22Rv1 (cell line): ENCODE data around the gene TRNAU1AP.
"Not testable (repeated sequence)": the region's sequence is repeated elsewhere in the genome, so short reads cannot be mapped to it uniquely, and the experiment has no call there.

ENCODE experiments used
- H3K27ac ChIP-seq: fragments of 450-650 bp; 2 replicates; pipeline ENCODE4 v1.5.1; 2017
- CTCF ChIP-seq: fragments of 450-650 bp; IDR thresholded peaks from 2 replicates; pipeline ENCODE4 v1.5.1; 2017; ENCODE audit warnings: mild to moderate bottlenecking
- ZFX ChIP-seq: fragments of 450-650 bp; IDR thresholded peaks from 2 replicates; pipeline ENCODE4 v1.6.1; 2017; ENCODE audit warnings: antibody characterized with exemption, borderline replicate concordance

Gene TRNAU1AP

GRCh38 chr1:28518000-28518744 lies 34.7 kb upstream of the TRNAU1AP start:
- peak overlapping the region; percentile 95 for H3K27ac ChIP-seq
- TF ChIP-seq CTCF (peak; percentile 96), ZFX (no peak)

GRCh38 chr1:28518745-28519341 lies 34.0 kb upstream of the TRNAU1AP start:
- H3K27ac ChIP-seq, result peak overlapping the region; percentile 95

GRCh38 chr1:28519946-28520725 lies 32.7 kb upstream of the TRNAU1AP start:
- TF ChIP-seq ZFX (no peak), CTCF (no peak)
- peak overlapping the region; percentile 95; the same call in 1 of the 2 replicates for H3K27ac ChIP-seq

More at GRCh38 chr1:28518745-28519341, 34.0 kb upstream of the TRNAU1AP start:
- TF ChIP-seq CTCF, result no peak
- no peak for TF ChIP-seq ZFX

- not testable (repeated sequence) for H3K27ac ChIP-seq
Measured at GRCh38 chr1:28520796-28521195, 32.1 kb upstream of the TRNAU1AP start.

GRCh38 chr1:28521502-28522164 lies 31.3 kb upstream of the TRNAU1AP start:
- TF ChIP-seq CTCF, result no peak
- no peak for TF ChIP-seq ZFX
- H3K27ac ChIP-seq, result no peak overlapping the region

GRCh38 chr1:28522537-28522936 lies 30.3 kb upstream of the TRNAU1AP start:
- not testable (repeated sequence) for H3K27ac ChIP-seq

- peak overlapping the region; percentile 32 for H3K27ac ChIP-seq
Measured at GRCh38 chr1:28525002-28525642, 27.8 kb upstream of the TRNAU1AP start.

GRCh38 chr1:28526886-28527285 lies 26.0 kb upstream of the TRNAU1AP start:
- no peak for TF ChIP-seq ZFX
- no peak for TF ChIP-seq CTCF
- peak overlapping the region; percentile 32; the same call in 1 of the 2 replicates for H3K27ac ChIP-seq
